Esophagus muscularis mucosa (tissue), 4 donors: ENCODE results near the gene FEZF1. TPM values are rescaled to one million over a fixed set of nuclear protein-coding genes. Genes with fewer than 3 reads are reported as not detected.

Experiments
- DNase-seq: peaks from one replicate; pipeline ENCODE4 v3.0.0-alpha.2; 2017; ENCODE audit errors: extremely low spot score
- H3K27ac ChIP-seq, 4 donors: fragments of 200-600 bp; sonication (generic); replicated peaks in 1 of 4; 1 replicate in 3 of 4; 2 replicates in 1 of 4; pipeline ENCODE4 v1.5.1; 2016 to 2019; ENCODE audit warnings: mild to moderate bottlenecking in 1 of 4
- H3K27me3 ChIP-seq, 4 donors: fragments of 200-600 bp; sonication (generic); one replicate each; pipeline versions ENCODE4 v1.5.1 to v1.6.0; 2016 to 2019
- H3K36me3 ChIP-seq, 4 donors: fragments of 200-600 bp; sonication (generic); one replicate each; pipeline ENCODE4 v1.5.1; 2016 to 2019
- H3K4me1 ChIP-seq, 4 donors: fragments of 200-600 bp; sonication (generic); one replicate each; pipeline ENCODE4 v1.5.1; 2016 to 2019
- H3K4me3 ChIP-seq, 4 donors: fragments of 200-600 bp; sonication (generic); 1 replicate in 2 of 4; 2 replicates in 2 of 4; pipeline ENCODE4 v1.5.1; 2016 to 2019; ENCODE audit warnings: mild to moderate bottlenecking in 4 of 4, moderate library complexity in 1 of 4
- H3K9me3 ChIP-seq, 4 donors: fragments of 200-600 bp; sonication (generic); 1 replicate in 3 of 4; 2 replicates in 1 of 4; pipeline ENCODE4 v1.5.1; 2016 to 2019
- CTCF ChIP-seq, 3 experiments: fragments of 200-600 bp in 2 of 3; fragments of 450-650 bp in 1 of 3; sonication (generic) in 2 of 3; IDR thresholded peaks; one replicate each; pipeline ENCODE4 v1.5.1; 2017 to 2019; ENCODE audit warnings: antibody characterized with exemption in 3 of 3, mild to moderate bottlenecking in 2 of 3, moderate library complexity in 1 of 3
- EP300 ChIP-seq: sonication (generic); formaldehyde crosslinking; IDR thresholded peaks from one replicate; pipeline ENCODE4 v1.6.1; 2017; ENCODE audit warnings: antibody characterized with exemption
- POLR2A ChIP-seq: fragments of 450-650 bp; IDR thresholded peaks from one replicate; pipeline ENCODE4 v1.6.1; 2017; ENCODE audit warnings: antibody characterized with exemption, moderate library complexity, mild to moderate bottlenecking, low read depth
- POLR2AphosphoS5 ChIP-seq, 2 donors: sonication (generic); formaldehyde crosslinking; IDR thresholded peaks; one replicate each; pipeline ENCODE4 v1.6.1; 2017; ENCODE audit warnings: antibody characterized with exemption in 2 of 2
- WGBS: methylation state at CpG from one replicate; pipeline ENCODE4 v1.1.5; 2018; 5-methylcytosine and 5-hydroxymethylcytosine counted together
- intact Hi-C: fragments of 100-400 bp; cut with DNase I; formaldehyde crosslinking; loops from one replicate; pipeline ENCODE4 v1.15.1; 2023
- total RNA-seq, 4 donors: library from RNA; depleted of rRNA; stranded (reverse); fragments of >200 nt; gene quantifications; one replicate each; pipeline versions ENCODE4 v1.1.0 to v1.2.1, GENCODE V29; 2016

Gene FEZF1
- total RNA-seq, 4 donors from 2014 or later = not detected

- DNase-seq = no peak
- no peaks in the 10 kb centered on the region for H3K4me1 ChIP-seq
- peaks cover 0 to 11% (median 0%) of the 10 kb centered on the region in 4 donors for H3K27me3 ChIP-seq
- WGBS = 56% methylated on average over 2 of the region's 2 CpGs
- TF ChIP-seq CTCF (IDR thresholded peaks at IDR 0.05) = no peak
- no peak for TF ChIP-seq POLR2A
- no peak for TF ChIP-seq EP300
- TF ChIP-seq POLR2AphosphoS5 (IDR thresholded peaks at IDR 0.05) = no peak
- no peaks in the 10 kb centered on the region for H3K9me3 ChIP-seq
- no peaks in the 10 kb centered on the region for H3K36me3 ChIP-seq
- no peak overlapping the region for H3K4me3 ChIP-seq
- intact Hi-C loops = no loop called here
- no peak overlapping the region for H3K27ac ChIP-seq
Measured at GRCh38 chr7:122260336-122260735, 44.2 kb downstream of the FEZF1 start.

- 78% methylated on average over 2 of the region's 2 CpGs for WGBS
- intact Hi-C loops = no loop called here
- no peak for TF ChIP-seq POLR2A
- no peak for TF ChIP-seq EP300
- no peak for TF ChIP-seq CTCF (IDR thresholded peaks at IDR 0.05)
- TF ChIP-seq POLR2AphosphoS5 (IDR thresholded peaks at IDR 0.05) = no peak
- H3K4me3 ChIP-seq = no peak overlapping the region
- no peaks in the 10 kb centered on the region for H3K4me1 ChIP-seq
- no peak overlapping the region for H3K27ac ChIP-seq
- no peak for DNase-seq
- no peaks in the 10 kb centered on the region for H3K9me3 ChIP-seq
- peaks cover 0 to 11% (median 0%) of the 10 kb centered on the region in 4 donors for H3K27me3 ChIP-seq
- no peaks in the 10 kb centered on the region for H3K36me3 ChIP-seq
Measured at GRCh38 chr7:122258971-122259370, 45.6 kb downstream of the FEZF1 start.

GRCh38 chr7:122257056-122257455 lies 47.5 kb downstream of the FEZF1 start:
- 83% methylated on average over 1 of the region's 1 CpG for WGBS
- intact Hi-C loops = no loop called here
- Histone ChIP-seq H3K27ac (no peak overlapping the region), H3K36me3 (no peaks in the 10 kb centered on the region), H3K4me3 (no peak overlapping the region), H3K4me1 (no peaks in the 10 kb centered on the region), H3K27me3 (peaks cover 0 to 11% (median 0%) of the 10 kb centered on the region in 4 donors), H3K9me3 (no peaks in the 10 kb centered on the region)
- TF ChIP-seq EP300 (no peak), POLR2A (no peak)
- no peak for DNase-seq

DNA sequence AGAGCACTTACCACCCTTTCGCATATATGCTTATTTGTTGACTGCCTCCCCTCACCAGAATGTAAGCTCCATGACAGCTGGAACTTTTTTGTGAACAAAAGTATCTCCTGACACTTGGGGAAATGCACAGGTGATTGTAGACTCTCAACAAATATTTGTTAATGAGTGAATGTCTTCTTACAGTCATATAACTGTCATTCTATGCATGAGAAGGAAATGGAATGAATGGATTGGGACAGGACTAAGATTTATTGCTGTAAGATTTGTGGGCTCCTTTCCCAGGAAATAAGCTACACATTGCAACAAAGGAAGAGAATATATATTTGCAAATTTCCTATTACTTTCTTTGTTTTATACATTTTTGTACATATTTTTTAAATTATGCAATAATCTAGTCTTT lies 48.5 kb downstream of the FEZF1 start:
- WGBS = 75% methylated on average over 1 of the region's 1 CpG
- intact Hi-C loops = no loop called here
- peaks cover 0 to 11% (median 0%) of the 10 kb centered on the region in 4 donors for H3K27me3 ChIP-seq
- H3K27ac ChIP-seq = no peak overlapping the region
- TF ChIP-seq POLR2A (no peak), POLR2AphosphoS5 (IDR thresholded peaks at IDR 0.05) (no peak), CTCF (IDR thresholded peaks at IDR 0.05) (no peak), EP300 (no peak)
- no peaks in the 10 kb centered on the region for H3K4me1 ChIP-seq
- no peaks in the 10 kb centered on the region for H3K36me3 ChIP-seq
- no peaks in the 10 kb centered on the region for H3K9me3 ChIP-seq
- H3K4me3 ChIP-seq = no peak overlapping the region
- DNase-seq = no peak

- no peak for DNase-seq
- no peak overlapping the region for H3K27ac ChIP-seq
- H3K9me3 ChIP-seq = no peaks in the 10 kb centered on the region
- peaks cover 0 to 11% (median 0%) of the 10 kb centered on the region in 4 donors for H3K27me3 ChIP-seq
- 11% methylated on average over 1 of the region's 1 CpG for WGBS
- H3K4me3 ChIP-seq = no peak overlapping the region
- intact Hi-C loops = no loop called here
- TF ChIP-seq POLR2A (no peak), EP300 (no peak), CTCF (IDR thresholded peaks at IDR 0.05) (no peak), POLR2AphosphoS5 (IDR thresholded peaks at IDR 0.05) (no peak)
- H3K4me1 ChIP-seq = no peaks in the 10 kb centered on the region
- no peaks in the 10 kb centered on the region for H3K36me3 ChIP-seq
Measured at GRCh38 chr7:122255454-122255853, 49.1 kb downstream of the FEZF1 start.

Other genes with a start within 250 kb of the FEZF1 start
- 10 to 100 TPM; 27.4 to 63.6 (median 38.1) TPM for gene AASS, start 160.5 kb downstream of the FEZF1 start, total RNA-seq